B cell (primary cell): ENCODE data around the gene NCOA5.

ENCODE experiments used
- EZH2 ChIP-seq: IDR thresholded peaks from 2 replicates; pipeline ENCODE4 v1.6.1; 2012; ENCODE audit warnings: borderline replicate concordance, low read depth, mild to moderate bottlenecking, moderate library complexity, low read length; ENCODE audit not compliant: insufficient read depth, poor library complexity, severe bottlenecking
- TF ChIP-seq, protein P1 (sequence below): fragments of 200-600 bp; IDR thresholded peaks from one replicate; pipeline ENCODE4 v1.8.0; 2022; ENCODE audit warnings: antibody characterized with exemption, mild to moderate bottlenecking

DNA sequence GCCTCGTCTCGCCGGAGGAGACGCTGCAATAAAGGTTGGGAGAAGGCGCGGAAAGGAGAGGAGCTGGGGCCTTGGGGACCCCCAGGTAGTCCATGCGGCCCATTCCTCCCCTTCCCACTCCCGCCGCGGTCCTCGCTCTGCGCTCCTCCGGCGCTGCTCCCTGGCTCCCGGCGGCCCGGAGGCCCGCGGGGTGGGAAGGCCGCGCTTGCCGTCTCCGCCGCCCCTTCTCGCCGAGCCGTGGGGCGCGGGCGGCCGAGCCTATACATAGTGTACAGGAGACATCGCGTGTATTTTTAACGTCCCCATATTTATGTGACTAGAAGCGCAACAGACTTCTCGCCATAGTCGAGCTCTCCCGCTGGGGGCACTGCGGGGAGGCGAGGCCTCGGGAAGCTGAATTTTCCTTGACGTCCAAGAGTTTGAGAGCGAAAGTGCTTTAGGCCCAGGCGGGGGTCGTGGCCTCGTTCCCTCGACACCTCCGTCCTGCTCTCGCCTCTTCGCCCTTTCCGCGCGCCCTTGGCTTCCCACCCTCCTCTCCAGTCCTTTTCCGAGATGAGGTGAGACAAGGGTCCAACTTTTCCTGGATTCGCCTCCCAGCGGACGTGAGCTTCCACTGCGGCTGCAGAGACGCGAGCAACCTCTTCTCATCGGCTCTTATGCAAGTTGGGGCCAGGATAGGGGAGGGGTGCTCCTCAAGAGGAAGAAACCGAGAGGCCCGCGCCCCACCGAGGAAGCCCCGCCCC is 31.7 kb downstream of the NCOA5 start:
- TF ChIP-seq, protein P1, sequence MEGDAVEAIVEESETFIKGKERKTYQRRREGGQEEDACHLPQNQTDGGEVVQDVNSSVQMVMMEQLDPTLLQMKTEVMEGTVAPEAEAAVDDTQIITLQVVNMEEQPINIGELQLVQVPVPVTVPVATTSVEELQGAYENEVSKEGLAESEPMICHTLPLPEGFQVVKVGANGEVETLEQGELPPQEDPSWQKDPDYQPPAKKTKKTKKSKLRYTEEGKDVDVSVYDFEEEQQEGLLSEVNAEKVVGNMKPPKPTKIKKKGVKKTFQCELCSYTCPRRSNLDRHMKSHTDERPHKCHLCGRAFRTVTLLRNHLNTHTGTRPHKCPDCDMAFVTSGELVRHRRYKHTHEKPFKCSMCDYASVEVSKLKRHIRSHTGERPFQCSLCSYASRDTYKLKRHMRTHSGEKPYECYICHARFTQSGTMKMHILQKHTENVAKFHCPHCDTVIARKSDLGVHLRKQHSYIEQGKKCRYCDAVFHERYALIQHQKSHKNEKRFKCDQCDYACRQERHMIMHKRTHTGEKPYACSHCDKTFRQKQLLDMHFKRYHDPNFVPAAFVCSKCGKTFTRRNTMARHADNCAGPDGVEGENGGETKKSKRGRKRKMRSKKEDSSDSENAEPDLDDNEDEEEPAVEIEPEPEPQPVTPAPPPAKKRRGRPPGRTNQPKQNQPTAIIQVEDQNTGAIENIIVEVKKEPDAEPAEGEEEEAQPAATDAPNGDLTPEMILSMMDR, result peak; percentile 13
- no peak for TF ChIP-seq EZH2
